Measurements from ENCODE around the gene C16orf89.

C16orf89 gene

DNA sequence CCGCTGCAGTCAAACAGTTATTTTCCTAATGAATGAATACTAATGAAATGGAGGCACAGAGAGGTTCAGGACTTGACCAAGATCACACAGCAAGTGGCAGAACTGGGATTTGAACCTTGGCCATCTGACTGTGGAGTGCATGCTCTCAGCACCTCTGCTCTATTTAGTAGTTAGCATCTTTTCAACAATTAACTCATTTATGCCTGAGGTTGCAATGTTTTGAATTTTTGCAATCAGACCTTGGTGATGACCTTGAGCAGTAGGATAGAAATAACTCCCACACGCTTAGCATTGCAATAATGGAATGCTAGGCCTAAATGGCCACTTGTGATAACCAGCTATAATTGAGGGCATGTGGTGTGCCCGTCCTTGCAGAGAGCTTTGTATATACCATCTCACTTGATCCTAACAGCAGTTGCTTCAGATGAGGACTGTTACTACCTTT, 63.0 kb downstream of the C16orf89 start:
- FAIRE-seq: no peak

DNA sequence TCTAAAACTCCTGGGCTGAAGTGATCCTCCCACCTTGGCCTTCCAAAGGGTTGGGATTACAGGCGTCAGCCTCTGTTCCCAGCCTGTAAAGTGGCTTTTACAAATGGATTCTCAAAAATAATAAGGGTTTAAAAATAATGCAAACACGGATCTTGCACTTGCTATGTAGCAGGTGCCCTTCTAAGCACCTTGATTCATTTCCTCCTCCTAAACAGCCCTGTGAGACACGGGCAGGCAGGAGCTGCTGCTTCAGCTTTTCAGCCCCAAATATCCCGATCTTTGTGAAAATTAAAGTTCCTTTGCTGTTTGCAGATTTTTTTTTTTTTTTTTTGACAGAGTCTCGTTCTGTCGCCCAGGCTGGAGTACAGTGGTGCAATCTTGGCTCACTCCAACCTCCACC, 63.8 kb downstream of the C16orf89 start:
- FAIRE-seq: no peak

DNA sequence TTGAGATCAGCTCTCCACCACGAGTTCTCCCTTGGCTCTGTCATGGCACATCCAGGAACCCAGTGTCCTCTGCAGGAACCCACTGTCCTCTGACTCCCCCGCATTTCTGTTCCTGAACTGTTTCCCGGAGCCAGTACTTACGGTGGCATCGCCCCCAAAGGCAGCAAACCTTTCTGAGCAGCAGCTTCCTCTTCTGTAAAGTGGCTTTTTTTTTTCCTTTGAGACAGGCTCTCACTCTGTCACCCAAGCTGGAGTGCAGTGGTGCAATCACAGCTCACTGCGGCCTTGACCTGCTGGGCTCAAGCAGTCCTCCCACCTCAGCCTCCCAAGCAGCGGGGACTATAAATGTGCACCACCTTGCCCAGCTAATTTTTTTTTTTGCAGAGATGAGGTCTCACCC, 64.2 kb downstream of the C16orf89 start:
- no peak for FAIRE-seq

DNA sequence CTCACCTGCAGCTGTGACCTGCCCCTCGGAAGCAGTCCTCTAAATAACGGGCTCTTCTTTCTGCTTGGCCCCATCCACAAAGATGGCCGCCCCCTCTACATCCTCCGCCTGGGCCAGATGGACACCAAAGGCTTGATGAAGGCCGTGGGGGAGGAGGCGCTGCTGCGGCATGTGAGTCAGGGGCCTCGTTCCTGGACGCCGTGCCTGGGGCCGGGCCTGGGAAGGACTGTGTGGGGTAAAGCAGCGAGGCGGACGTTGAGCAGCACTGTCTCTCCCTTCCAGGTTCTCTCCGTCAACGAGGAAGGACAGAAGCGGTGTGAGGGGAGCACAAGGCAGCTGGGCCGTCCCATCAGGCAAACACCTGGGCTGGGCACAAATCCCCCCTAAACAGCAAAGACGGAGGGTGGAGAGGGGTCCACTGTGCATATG, 65.2 kb downstream of the C16orf89 start:
- FAIRE-seq: no peak

DNA sequence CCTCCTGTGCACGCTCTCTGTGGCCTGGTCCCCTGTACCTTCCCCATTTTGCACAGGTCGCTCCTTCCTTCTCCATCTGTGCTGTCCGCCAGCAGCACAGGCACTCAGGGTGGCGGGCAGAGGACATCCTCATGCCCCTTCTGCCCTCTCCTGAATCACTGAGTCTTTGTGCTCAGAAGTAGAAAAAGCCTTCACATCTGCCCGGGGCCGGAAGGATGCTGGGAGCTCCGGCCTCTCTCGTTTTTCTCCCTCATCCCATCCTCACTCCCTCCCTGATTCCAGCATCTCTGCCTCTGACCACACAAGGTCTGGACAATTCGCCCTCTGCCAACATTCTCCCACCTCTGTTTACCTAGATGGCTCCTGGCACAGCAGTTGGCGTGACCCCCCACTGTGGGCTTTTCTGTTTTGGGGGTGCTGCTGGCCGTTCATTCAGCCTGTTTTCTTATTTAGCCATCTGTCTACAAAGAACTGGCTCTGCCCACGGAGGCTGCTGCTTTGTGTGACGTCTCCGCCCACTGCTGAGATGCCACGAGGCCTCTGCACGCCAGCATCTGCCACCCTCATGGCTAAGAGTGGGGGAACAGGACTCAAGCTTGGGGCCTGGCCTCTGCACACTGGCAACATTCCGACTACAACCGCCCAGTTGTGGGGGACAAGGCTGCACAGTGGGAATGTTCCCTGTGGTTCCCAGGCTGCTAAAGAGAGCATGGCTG, 70.9 kb downstream of the C16orf89 start:
- FAIRE-seq: no peak

Measured in islet of Langerhans (tissue), 1 donor.